COLO829 (cell line): ENCODE results near the gene SSX3.
"Not testable (repeated sequence)": the region's sequence is repeated elsewhere in the genome, so short reads cannot be mapped to it uniquely, and the experiment has no call there.

ENCODE experiments used
- DNase-seq: peaks from one replicate; pipeline ENCODE4 v3.0.0; 2012; ENCODE audit warnings: low spot score

Gene SSX3

GRCh38 chrX:48356315-48357094 lies at the start of gene SSX3:
SSX3 (minus strand) TSS chrX:48356703; CDS start chrX:48355249, 1,454 bp downstream.
- not testable (repeated sequence) for DNase-seq

GRCh38 chrX:48397825-48398224 lies 41.3 kb upstream of the SSX3 start:
- not testable (repeated sequence) for DNase-seq

GRCh38 chrX:48396931-48397330 lies 40.4 kb upstream of the SSX3 start:
- not testable (repeated sequence) for DNase-seq

GRCh38 chrX:48383239-48383638 lies 26.7 kb upstream of the SSX3 start, which contains the start of gene SSX4:
SSX4 (plus strand) TSS chrX:48383539; CDS start chrX:48384054, 515 bp downstream.
- DNase-seq: not testable (repeated sequence)

GRCh38 chrX:48370408-48370807 lies 13.9 kb upstream of the SSX3 start:
- not testable (repeated sequence) for DNase-seq

- not testable (repeated sequence) for DNase-seq
Measured at GRCh38 chrX:48367717-48368408, 11.4 kb upstream of the SSX3 start.

- DNase-seq: not testable (repeated sequence)
Measured at GRCh38 chrX:48359281-48359680, 2.8 kb upstream of the SSX3 start.

GRCh38 chrX:48357681-48358080 lies 1.2 kb upstream of the SSX3 start:
- no peak for DNase-seq

- DNase-seq: not testable (repeated sequence)
Measured at GRCh38 chrX:48346059-48346458, 10.4 kb downstream of the SSX3 start.

GRCh38 chrX:48313996-48314395 lies 42.5 kb downstream of the SSX3 start:
- not testable (repeated sequence) for DNase-seq

GRCh38 chrX:48306175-48306574 lies 50.3 kb downstream of the SSX3 start:
- no peak for DNase-seq
